Esophagus muscularis mucosa (tissue), 4 donors: ENCODE data around the gene TOX2.

Experiments used
- EP300 ChIP-seq: sonication (generic); formaldehyde crosslinking; IDR thresholded peaks from one replicate; pipeline ENCODE4 v1.6.1; 2017; ENCODE audit warnings: antibody characterized with exemption
- POLR2A ChIP-seq: fragments of 450-650 bp; IDR thresholded peaks from one replicate; pipeline ENCODE4 v1.6.1; 2017; ENCODE audit warnings: antibody characterized with exemption, moderate library complexity, mild to moderate bottlenecking, low read depth
- POLR2AphosphoS5 ChIP-seq, 2 donors: sonication (generic); formaldehyde crosslinking; IDR thresholded peaks; one replicate each; pipeline ENCODE4 v1.6.1; 2017; ENCODE audit warnings: antibody characterized with exemption in 2 of 2
- TF ChIP-seq, protein P1 (sequence below), 3 experiments: fragments of 200-600 bp in 2 of 3; fragments of 450-650 bp in 1 of 3; sonication (generic) in 2 of 3; IDR thresholded peaks; one replicate each; pipeline ENCODE4 v1.5.1; 2017 to 2019; ENCODE audit warnings: antibody characterized with exemption in 3 of 3, mild to moderate bottlenecking in 2 of 3, moderate library complexity in 1 of 3

DNA sequence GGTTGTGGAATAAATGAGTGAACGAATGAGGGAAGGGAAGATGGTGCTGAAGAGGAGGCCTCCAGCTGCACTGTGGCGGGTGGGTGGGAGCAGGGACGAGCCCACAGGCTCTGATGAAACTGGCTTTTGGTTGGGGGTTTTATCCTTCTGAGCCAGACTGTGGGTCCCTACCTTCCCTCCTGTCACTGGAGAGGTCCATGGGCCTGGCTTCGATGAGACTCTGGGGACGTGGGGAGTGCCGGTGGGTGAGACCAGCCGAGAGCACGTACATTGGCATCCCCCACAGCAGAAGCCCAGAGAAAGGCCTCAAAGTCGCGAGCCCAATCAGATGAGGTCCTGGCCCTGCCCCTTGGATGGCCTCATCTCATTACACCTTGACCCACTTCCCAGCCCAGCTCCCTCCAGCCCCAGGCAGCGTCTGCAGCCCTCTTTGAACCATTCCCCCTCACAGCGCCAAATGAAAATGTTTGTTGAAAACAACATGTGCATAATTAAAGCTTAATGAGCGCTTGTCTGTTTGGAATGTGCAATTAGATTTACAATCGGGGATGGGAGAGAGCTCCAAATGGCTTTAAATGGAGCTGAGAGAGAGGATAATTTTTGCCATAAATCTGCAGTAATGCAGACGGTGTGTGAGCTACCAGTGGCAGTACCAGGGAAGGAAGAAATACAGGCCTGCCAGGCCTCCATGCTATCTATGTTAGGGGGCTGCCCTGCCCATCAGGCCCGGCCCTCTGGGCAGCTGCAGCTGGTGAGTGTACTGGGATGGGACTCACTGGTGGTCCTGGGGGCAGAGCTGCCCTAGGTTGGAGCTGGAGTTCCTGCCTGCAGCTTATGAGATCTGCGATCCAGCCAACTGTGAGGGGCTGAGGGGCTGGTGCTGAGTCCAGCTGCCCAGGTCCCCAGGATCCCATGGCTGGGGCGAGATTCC lies 47.2 kb downstream of the TOX2 start:
- TF ChIP-seq POLR2A = no peak
- TF ChIP-seq, protein P1, sequence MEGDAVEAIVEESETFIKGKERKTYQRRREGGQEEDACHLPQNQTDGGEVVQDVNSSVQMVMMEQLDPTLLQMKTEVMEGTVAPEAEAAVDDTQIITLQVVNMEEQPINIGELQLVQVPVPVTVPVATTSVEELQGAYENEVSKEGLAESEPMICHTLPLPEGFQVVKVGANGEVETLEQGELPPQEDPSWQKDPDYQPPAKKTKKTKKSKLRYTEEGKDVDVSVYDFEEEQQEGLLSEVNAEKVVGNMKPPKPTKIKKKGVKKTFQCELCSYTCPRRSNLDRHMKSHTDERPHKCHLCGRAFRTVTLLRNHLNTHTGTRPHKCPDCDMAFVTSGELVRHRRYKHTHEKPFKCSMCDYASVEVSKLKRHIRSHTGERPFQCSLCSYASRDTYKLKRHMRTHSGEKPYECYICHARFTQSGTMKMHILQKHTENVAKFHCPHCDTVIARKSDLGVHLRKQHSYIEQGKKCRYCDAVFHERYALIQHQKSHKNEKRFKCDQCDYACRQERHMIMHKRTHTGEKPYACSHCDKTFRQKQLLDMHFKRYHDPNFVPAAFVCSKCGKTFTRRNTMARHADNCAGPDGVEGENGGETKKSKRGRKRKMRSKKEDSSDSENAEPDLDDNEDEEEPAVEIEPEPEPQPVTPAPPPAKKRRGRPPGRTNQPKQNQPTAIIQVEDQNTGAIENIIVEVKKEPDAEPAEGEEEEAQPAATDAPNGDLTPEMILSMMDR (IDR thresholded peaks at IDR 0.05) = no peak
- no peak for TF ChIP-seq POLR2AphosphoS5 (IDR thresholded peaks at IDR 0.05)
- no peak for TF ChIP-seq EP300
